RPMI7951 (cell line): Measurements from ENCODE around the gene RUNX2. TPM values are rescaled to one million over a fixed set of nuclear protein-coding genes. Genes with fewer than 3 reads are reported as not detected.

Source experiments
- DNase-seq: peaks from one replicate; pipeline ENCODE4 v3.0.0-alpha.2; 2012; ENCODE audit warnings: low read depth
- total RNA-seq: library from RNA; depleted of rRNA; stranded (reverse); fragments of >200 nt; shearing (Covaris generic); gene quantifications from 2 replicates; pipeline ENCODE4 v1.2.3, GENCODE V29; 2014

RUNX2 gene
- total RNA-seq, 1 experiment from 2014 or later, result 18.9 TPM

GRCh38 chr6:45643126-45643525, 315.0 kb downstream of the RUNX2 start:
- no peak for DNase-seq

GRCh38 chr6:45644720-45645119, 316.6 kb downstream of the RUNX2 start:
- DNase-seq, result no peak

GRCh38 chr6:45645302-45645701, 317.2 kb downstream of the RUNX2 start:
- DNase-seq, result no peak

- peak; percentile 93 for DNase-seq
Measured at GRCh38 chr6:45647341-45648261, 319.5 kb downstream of the RUNX2 start.

GRCh38 chr6:45648262-45648620, 320.1 kb downstream of the RUNX2 start:
- no peak for DNase-seq

- DNase-seq, result peak; percentile 97
Measured at GRCh38 chr6:45650524-45651135, 322.5 kb downstream of the RUNX2 start.

GRCh38 chr6:45651301-45651700, 323.2 kb downstream of the RUNX2 start:
- peak; percentile 61 for DNase-seq

- no peak for DNase-seq
Measured at GRCh38 chr6:45652416-45652815, 324.3 kb downstream of the RUNX2 start.

- DNase-seq, result peak; percentile 86
Measured at GRCh38 chr6:45653117-45653883, 325.2 kb downstream of the RUNX2 start.

- DNase-seq, result peak; percentile 62
Measured at GRCh38 chr6:45654673-45655072, 326.5 kb downstream of the RUNX2 start.

- peak; percentile 100 for DNase-seq
Measured at GRCh38 chr6:45655745-45656476, 327.8 kb downstream of the RUNX2 start.

GRCh38 chr6:45657226-45657625, 329.1 kb downstream of the RUNX2 start:
- DNase-seq, result peak; percentile 81

- DNase-seq, result no peak
Measured at GRCh38 chr6:45658400-45658799, 330.3 kb downstream of the RUNX2 start.

- peak; percentile 24 for DNase-seq
Measured at GRCh38 chr6:45658958-45659357, 330.8 kb downstream of the RUNX2 start.

GRCh38 chr6:45661661-45662060, 333.5 kb downstream of the RUNX2 start:
- DNase-seq, result peak; percentile 80

- DNase-seq, result no peak
Measured at GRCh38 chr6:45663251-45664221, 335.4 kb downstream of the RUNX2 start.

- no peak for DNase-seq
Measured at GRCh38 chr6:45664707-45665106, 336.6 kb downstream of the RUNX2 start.

- no peak for DNase-seq
Measured at GRCh38 chr6:45665859-45666258, 337.7 kb downstream of the RUNX2 start.

- no peak for DNase-seq
Measured at GRCh38 chr6:45666846-45667245, 338.7 kb downstream of the RUNX2 start.

GRCh38 chr6:45667300-45667699, 339.2 kb downstream of the RUNX2 start:
- no peak for DNase-seq
